ENCODE measurements around the gene TTC23. TPM values are rescaled to one million over a fixed set of nuclear protein-coding genes. Genes with fewer than 3 reads are reported as not detected.

TTC23 gene
- total and polyA plus RNA-seq, 7 donors: 2.1 to 11.2 (median 7.8) TPM

DNA sequence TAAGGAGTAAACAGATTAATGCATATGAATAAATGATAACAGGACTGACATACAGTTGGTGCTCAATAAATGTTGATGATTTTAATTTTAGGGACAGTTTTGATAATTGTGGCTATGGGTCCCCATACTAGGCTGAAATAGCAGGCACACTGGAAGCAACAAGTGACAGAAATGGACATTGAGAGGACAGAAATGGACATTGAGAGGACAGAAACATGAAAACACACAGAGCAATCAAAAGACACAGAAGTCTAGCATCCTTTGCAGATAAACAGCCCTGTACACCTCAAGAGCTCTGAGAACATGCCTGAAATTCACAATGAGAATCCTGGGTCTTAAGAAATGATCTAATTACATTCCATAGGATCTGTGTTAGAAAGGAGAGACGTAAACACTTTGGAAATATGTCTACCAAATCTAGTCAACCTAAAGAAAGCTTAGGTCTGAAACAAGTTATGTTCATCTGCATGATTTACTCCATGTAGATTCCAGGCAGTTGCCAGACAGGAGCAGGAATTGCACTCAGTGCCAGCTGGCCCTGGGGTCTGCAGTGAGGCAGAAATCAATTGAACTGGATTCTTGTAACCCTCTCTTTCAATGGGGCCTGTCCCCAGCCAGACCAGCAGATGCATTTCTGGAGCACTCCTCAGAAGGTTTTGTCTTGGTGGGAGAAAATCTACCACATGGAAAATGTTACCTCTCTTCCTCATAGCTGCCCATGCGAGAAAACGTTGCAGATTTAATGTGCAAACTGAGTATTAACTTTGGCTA, 84.2 kb downstream of the TTC23 start:
- Histone ChIP-seq H3K27ac (peak overlapping the region; percentile 42), H3K27me3 (ENCODE audit: insufficient read depth in 3 of 3, low read length in 2 of 3) (no peaks in the 10 kb centered on the region), H3K4me1 (peaks cover 43% of the 10 kb centered on the region), H3K4me3 (no peak overlapping the region), H3K36me3 (ENCODE audit: insufficient read depth in 1 of 2, low read depth in 1 of 2) (peaks cover 0 to 27% of the 10 kb centered on the region in 2 donors), H3K9me3 (no peaks in the 10 kb centered on the region)
- TF ChIP-seq, protein P1, sequence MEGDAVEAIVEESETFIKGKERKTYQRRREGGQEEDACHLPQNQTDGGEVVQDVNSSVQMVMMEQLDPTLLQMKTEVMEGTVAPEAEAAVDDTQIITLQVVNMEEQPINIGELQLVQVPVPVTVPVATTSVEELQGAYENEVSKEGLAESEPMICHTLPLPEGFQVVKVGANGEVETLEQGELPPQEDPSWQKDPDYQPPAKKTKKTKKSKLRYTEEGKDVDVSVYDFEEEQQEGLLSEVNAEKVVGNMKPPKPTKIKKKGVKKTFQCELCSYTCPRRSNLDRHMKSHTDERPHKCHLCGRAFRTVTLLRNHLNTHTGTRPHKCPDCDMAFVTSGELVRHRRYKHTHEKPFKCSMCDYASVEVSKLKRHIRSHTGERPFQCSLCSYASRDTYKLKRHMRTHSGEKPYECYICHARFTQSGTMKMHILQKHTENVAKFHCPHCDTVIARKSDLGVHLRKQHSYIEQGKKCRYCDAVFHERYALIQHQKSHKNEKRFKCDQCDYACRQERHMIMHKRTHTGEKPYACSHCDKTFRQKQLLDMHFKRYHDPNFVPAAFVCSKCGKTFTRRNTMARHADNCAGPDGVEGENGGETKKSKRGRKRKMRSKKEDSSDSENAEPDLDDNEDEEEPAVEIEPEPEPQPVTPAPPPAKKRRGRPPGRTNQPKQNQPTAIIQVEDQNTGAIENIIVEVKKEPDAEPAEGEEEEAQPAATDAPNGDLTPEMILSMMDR (IDR thresholded peaks at IDR 0.05): no peak
- DNase-seq: no peak
- 85 to 93% (median 87%) methylated on average over 3 of the region's 3 CpGs for WGBS, 3 donors
- intact Hi-C loops (cut with DNase I): loop anchor here in 1 of 2 donors (2.0 to 5.0 kb wide), 4 partner anchors 14 to 63 kb away; no protein-coding TSS in a partner anchor
- no peak for ATAC-seq

DNA sequence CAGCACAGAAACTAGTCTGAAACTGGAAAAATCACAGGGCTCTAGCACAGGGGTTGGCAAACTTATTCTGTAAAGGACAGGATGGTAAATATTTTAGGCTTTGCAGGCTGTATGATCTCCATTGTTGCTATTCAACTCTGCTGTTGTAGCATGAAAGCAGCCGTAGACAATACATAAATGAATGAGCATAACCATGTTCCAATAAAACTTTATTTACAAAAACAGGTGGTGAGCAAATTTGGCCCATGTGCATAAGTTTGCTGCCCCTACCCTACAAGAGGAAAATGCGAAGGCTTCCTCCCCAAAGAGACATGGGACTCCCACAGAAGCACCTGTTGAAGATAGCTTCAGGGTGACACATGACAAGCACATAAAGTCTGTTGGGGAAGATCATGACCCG, 85.3 kb downstream of the TTC23 start:
- H3K27me3 ChIP-seq (ENCODE audit: insufficient read depth in 3 of 3, low read length in 2 of 3): no peaks in the 10 kb centered on the region
- 91 to 96% (median 92%) methylated on average over 3 of the region's 3 CpGs for WGBS, 3 donors
- intact Hi-C loops (cut with DNase I): loop anchor here in 1 of 2 donors (2.0 kb wide), 1 partner anchor 13 kb away; no protein-coding TSS in a partner anchor
- H3K4me1 ChIP-seq: peaks cover 32% of the 10 kb centered on the region
- no peak for ATAC-seq
- H3K9me3 ChIP-seq: no peaks in the 10 kb centered on the region
- DNase-seq: no peak
- TF ChIP-seq, protein P1 (IDR thresholded peaks at IDR 0.05): no peak
- H3K27ac ChIP-seq: no peak overlapping the region
- H3K36me3 ChIP-seq (ENCODE audit: insufficient read depth in 1 of 2, low read depth in 1 of 2): peaks cover 0 to 27% of the 10 kb centered on the region in 2 donors
- no peak overlapping the region for H3K4me3 ChIP-seq

DNA sequence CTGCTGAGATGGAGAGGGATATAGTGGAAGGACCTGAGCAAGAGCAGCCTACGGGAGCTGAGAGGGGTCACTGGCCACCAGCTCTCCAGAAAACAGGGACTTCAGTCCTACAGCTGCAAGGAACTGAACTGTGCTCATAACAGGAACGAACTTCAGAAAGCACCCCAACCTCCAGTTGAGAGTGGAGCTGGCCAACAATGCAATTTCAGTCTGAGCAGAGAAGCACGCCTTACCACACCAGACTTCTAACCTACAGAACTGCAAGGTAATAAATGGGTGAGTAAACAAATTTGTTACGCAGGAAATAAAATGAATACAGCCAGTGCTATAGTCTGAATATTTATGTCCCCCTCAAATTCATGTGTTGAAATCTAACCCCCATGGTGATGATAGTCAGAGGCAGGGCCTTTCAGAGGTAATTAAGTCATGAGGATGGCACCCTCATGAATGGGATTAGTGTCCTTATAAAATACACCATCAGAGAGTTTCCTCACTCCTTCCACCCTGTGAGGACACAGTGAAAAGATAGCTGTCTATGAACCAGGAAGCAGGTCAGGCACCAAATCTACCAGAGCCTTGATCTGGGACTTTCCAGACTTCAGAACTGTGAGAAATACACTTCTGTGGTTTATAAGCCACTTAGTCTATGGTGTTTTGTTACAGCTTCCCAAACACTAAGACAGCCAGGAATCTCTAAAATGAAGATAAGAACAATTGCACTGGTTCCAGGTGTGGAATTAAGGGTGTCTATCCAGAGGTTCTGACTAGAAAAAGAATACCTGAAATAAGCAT, 85.9 kb downstream of the TTC23 start:
- WGBS, 3 donors: 81 to 99% (median 97%) methylated on average over 4 of the region's 4 CpGs
- Histone ChIP-seq H3K27ac (no peak overlapping the region), H3K4me3 (no peak overlapping the region), H3K27me3 (ENCODE audit: insufficient read depth in 3 of 3, low read length in 2 of 3) (no peaks in the 10 kb centered on the region), H3K36me3 (ENCODE audit: insufficient read depth in 1 of 2, low read depth in 1 of 2) (peaks cover 0 to 27% of the 10 kb centered on the region in 2 donors), H3K4me1 (peaks cover 25% of the 10 kb centered on the region), H3K9me3 (no peaks in the 10 kb centered on the region)
- ATAC-seq (no peak), DNase-seq (no peak)
- TF ChIP-seq, protein P1 (IDR thresholded peaks at IDR 0.05): no peak
- intact Hi-C loops (cut with DNase I): loop anchor here in 1 of 2 donors (2.0 kb wide), 1 partner anchor 13 kb away; no protein-coding TSS in a partner anchor

DNA sequence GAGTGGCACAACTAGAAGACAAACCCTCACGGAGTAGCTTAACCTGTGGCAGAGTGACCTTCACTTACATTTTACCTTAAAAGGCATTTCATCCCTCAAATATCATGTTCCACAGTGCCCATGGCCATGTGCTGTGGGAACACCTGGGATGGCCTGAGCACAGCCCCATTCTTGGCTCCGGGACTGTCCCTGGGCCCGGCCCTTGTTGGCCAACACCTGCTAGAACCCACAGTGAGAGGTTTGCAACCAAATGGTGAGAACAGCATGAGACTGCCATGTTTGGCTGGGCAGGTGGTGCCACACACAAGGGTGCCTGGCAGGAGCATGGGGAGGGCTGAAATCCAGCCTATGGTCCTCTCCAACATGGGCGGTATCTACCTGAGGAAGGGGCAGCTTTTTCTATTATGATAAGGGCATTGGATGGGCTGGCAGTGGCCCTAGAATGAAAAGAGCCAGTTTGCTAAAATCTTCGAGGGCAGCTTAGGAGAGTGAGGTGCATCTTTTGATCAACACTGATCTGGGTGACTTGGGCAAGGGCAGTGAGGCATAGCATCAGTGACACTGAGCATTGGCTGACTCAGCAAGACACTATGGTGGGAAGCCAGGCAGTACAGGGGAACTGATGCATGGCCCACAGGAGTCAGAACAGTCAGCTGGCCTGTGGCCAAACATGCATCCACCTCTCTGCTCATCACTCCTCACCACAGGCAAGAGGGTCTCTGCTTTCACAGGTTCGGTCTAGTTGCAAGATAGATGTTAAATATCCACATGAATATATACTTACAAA, 90.6 kb downstream of the TTC23 start:
- no peak overlapping the region for H3K27ac ChIP-seq
- H3K27me3 ChIP-seq (ENCODE audit: insufficient read depth in 3 of 3, low read length in 2 of 3): no peaks in the 10 kb centered on the region
- no peaks in the 10 kb centered on the region for H3K9me3 ChIP-seq
- DNase-seq (no peak), ATAC-seq (no peak)
- peaks cover 0 to 29% of the 10 kb centered on the region in 2 donors for H3K36me3 ChIP-seq (ENCODE audit: insufficient read depth in 1 of 2, low read depth in 1 of 2)
- H3K4me1 ChIP-seq: no peaks in the 10 kb centered on the region
- intact Hi-C loops (cut with DNase I): no loop called here
- WGBS, 3 donors: 89 to 95% (median 93%) methylated on average over 6 of the region's 6 CpGs
- H3K4me3 ChIP-seq: no peak overlapping the region
- TF ChIP-seq, protein P1 (IDR thresholded peaks at IDR 0.05): no peak
